NCI-H146 treated with DMSO at 0.1 percent for 48 hours (cell line): Measurements from ENCODE around the gene DDR2.
"Not testable (repeated sequence)": the region's sequence is repeated elsewhere in the genome, so short reads cannot be mapped to it uniquely, and the experiment has no call there.

Source experiments
- DNase-seq: peaks from one replicate; lab custom pipeline; 2025; ENCODE audit not compliant: unreplicated experiment; lab: John Stamatoyannopoulos, UW

Gene DDR2

GRCh38 chr1:162719678-162720077 is 87.4 kb downstream of the DDR2 start:
- no peak for DNase-seq

- DNase-seq, result no peak
Observed at GRCh38 chr1:162720996-162721395, 88.7 kb downstream of the DDR2 start.

- DNase-seq, result no peak
Observed at GRCh38 chr1:162721471-162721870, 89.2 kb downstream of the DDR2 start.

GRCh38 chr1:162722036-162722435 is 89.8 kb downstream of the DDR2 start:
- DNase-seq, result no peak

GRCh38 chr1:162724583-162725120 is 92.4 kb downstream of the DDR2 start:
- no peak for DNase-seq

GRCh38 chr1:162725301-162725837 is 93.1 kb downstream of the DDR2 start:
- no peak for DNase-seq

GRCh38 chr1:162726555-162726954 is 94.3 kb downstream of the DDR2 start:
- DNase-seq, result no peak

GRCh38 chr1:162727493-162727892 is 95.2 kb downstream of the DDR2 start:
- DNase-seq, result not testable (repeated sequence)

- no peak for DNase-seq
Observed at GRCh38 chr1:162728573-162728972, 96.3 kb downstream of the DDR2 start.

- DNase-seq, result not testable (repeated sequence)
Observed at GRCh38 chr1:162729195-162729774, 97.0 kb downstream of the DDR2 start.

- DNase-seq, result no peak
Observed at GRCh38 chr1:162732094-162732493, 99.8 kb downstream of the DDR2 start.

GRCh38 chr1:162732566-162733335 is 100.5 kb downstream of the DDR2 start:
- no peak for DNase-seq

GRCh38 chr1:162733336-162733590 is 101.0 kb downstream of the DDR2 start:
- no peak for DNase-seq

- DNase-seq, result no peak
Observed at GRCh38 chr1:162734047-162734446, 101.8 kb downstream of the DDR2 start.

- no peak for DNase-seq
Observed at GRCh38 chr1:162736184-162736583, 103.9 kb downstream of the DDR2 start.

GRCh38 chr1:162736633-162737067 is 104.4 kb downstream of the DDR2 start:
- DNase-seq, result no peak

GRCh38 chr1:162740755-162741154 is 108.5 kb downstream of the DDR2 start:
- DNase-seq, result no peak

GRCh38 chr1:162741574-162741973 is 109.3 kb downstream of the DDR2 start:
- DNase-seq, result no peak

GRCh38 chr1:162746264-162746942 is 114.1 kb downstream of the DDR2 start:
- DNase-seq, result not testable (repeated sequence)

GRCh38 chr1:162753001-162753658 is 120.9 kb downstream of the DDR2 start:
- no peak for DNase-seq

GRCh38 chr1:162753998-162754585 is 121.8 kb downstream of the DDR2 start:
- DNase-seq, result no peak
